NCI-H69 (cell line): ENCODE results near the gene ZNF664.

Source experiments
- DNase-seq: peaks from one replicate; lab custom pipeline; 2025; lab: John Stamatoyannopoulos, UW

ZNF664 gene

DNA sequence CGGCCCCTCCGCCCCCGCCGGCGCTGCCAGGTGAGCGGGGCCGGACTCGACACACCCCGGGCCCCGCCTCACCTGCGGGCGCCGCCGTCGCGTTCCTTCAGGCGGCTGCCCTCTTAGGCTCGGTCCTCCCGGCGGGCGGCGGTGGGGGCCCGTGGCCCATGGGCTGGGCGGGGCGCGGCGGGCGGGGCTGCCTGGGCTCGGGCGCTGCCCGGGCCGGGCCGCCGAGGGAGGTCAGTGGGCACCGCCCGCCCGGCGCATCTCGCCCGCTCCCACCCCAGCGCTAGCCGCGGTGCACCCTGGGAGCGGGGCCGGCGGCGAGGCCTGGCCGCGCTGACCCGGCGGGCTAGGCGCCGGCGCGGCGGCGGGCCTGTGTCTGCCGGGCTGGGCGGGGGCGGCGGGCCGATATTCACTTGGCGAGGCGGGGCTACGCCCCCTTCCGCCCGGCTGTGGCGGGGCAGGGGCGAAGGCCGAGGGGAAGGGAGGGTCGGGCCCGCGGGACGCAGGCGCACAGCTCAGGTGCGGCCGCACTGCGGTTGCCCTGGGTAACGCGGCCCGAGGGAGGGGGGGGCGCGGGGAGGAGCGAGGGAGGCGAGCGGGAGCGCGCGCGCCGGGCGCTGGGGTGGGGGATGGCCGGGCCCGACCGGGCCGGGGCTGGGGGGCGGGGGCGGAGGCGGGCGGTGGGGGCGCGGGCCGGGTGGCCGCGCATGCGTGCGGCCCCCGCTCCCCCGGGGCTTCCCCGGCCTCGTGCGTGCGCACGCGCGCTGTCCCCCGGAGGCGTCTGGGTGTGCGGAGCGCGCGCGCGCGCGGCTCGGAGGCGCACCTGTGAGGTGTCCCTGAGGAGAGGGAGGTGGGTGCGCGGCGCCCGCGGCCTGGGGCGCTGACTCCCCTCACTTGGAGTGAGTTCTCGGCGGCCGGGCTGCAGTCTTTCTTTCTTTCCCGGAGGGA lies at the start of gene ZNF664, which contains the start of gene CCDC92:
Gene ZNF664, plus strand, starts transcription at position 759 of the 945 bp plus-strand sequence. CDS start 38,930 bp downstream, outside the sequence.
Gene CCDC92, minus strand, starts transcription at position 375 of the 945 bp plus-strand sequence. CDS start 28,526 bp downstream, outside the sequence.
- DNase-seq, result peak; percentile 99

DNA sequence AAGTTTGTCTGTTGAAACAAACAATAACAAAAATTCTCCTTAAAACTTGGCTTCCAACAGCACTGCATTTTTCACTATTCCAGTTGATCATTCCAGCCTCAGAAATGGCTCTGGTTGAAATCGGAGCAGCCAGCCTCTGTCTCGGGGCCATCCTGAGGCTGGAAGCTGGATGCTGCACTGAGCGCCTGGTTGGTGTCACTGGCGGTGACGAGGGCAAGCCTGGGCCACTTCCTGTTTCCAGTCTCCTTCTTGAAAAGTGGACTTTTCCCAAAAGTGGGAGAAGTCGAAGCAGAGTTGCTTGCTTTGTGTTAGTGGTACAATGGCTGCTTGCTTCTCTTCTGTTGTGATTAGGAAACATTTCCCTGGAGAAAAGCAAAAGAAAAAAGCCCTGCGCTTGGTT lies 49.1 kb upstream of the ZNF664 start:
- no peak for DNase-seq

DNA sequence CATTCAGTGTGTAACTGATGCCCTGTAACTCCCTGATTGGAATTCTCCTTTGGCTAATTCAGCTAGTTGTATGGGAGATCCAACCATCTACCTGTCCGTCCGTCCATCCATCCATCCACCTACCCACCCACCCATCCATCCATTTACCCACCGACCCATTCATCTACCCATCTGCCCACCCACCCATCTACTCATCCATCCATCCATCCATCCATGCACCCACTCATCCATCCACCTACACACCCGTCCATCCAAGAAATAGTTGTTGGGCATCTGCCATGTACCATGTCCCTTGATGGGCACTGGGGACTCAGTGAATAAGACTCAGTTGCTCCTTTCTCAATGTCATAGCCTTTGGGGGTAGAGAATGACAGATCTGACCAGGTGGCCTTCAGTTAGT lies 48.5 kb upstream of the ZNF664 start:
- DNase-seq, result no peak

DNA sequence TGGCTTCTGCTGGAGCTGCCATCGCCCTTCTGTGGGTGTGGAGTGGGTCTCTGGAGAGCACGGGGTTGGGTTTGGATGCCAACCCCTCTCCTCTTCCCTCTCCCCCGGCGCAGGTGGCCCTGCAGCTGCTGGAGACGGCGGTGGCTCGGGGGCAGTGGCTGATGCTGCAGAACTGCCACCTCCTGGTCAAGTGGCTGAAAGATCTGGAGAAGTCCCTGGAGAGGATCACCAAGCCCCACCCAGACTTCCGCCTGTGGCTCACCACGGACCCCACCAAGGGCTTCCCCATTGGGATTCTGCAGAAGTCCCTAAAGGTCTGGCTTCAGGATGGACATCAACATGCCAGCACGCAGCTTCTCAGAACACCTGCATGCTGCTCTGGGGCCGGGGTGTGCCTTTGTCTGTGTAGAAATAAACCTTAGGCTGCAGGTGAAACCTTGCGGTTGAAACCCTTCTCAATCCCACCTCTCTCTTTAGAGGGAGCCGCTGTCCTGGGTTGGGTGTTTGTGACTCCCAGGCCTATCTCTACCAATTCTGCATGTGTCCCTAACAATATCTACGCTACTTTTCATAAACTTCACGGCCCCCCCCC lies 44.6 kb upstream of the ZNF664 start:
- peak; percentile 22 for DNase-seq

DNA sequence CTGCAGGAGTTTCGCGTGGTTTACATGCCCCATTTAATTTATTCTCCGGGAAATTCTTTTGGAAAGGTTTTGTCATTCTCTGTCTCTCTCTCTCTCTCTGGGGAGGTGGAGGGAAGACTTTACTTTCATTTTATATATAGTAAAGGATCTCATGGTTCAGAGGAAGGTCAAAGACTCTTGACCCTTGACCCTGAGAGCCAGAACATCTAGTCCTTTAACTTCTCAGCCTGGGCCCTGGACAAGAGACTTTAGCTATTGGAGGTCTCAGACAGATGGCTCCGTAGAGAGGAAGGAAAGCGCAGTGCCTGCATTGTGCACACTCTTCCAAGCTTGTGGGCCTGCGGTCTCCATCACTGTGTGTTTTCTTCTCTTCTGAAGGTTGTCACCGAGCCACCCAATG lies 44.1 kb upstream of the ZNF664 start:
- no peak for DNase-seq

DNA sequence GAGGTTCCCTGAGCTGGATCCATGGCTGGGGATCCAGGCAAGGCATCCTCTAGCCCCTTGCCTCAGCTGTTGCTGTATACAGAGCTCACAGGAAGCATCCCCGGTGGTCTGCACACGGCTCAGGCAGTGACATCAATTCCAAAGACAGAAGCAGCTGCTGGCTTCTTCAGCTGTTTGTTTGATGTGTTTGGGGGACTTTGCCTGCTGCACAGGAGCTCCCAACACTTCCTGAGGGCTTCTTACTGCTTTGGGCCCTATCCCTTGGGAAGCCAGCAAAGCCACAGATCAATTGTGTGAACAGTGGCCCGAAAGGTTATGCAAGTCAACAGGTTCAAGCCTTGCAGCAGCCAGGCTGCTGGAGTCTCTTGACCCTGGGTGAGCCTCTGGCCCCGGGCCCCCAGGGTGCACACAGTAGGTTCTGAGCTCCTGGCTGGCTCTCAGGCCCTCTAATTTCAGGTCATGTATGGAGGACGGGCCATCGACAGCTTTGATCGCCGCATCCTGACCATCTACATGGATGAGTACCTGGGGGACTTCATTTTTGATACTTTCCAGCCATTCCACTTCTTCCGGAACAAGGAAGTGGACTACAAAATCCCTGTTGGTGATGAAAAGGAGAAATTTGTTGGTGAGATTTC lies 43.0 kb upstream of the ZNF664 start:
- DNase-seq, result no peak

DNA sequence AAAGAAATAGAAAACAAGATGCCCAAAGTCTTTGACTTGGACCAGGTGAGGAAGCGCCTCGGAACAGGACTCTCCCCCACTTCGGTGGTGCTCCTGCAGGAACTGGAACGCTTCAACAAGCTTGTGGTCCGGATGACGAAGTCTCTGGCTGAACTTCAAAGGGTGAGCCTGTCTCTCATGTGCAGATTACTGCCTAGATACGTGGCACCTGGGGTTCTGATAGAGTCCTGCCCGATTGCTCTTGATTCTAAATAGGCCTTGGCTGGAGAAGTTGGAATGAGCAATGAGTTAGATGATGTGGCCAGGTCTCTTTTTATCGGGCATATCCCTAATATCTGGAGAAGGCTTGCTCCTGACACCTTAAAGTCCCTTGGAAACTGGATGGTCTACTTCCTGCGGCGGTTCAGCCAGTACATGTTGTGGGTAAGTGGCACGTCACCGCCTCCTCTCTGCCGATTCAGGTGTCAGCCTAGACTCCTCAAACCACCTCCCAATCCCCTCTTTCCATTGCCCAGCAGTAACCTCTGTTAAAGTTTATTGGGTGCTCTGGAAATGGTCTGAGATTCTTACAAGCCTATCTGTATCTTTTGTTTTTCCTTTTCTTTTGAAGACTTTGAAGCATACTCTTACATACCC lies 41.2 kb upstream of the ZNF664 start:
- no peak for DNase-seq

DNA sequence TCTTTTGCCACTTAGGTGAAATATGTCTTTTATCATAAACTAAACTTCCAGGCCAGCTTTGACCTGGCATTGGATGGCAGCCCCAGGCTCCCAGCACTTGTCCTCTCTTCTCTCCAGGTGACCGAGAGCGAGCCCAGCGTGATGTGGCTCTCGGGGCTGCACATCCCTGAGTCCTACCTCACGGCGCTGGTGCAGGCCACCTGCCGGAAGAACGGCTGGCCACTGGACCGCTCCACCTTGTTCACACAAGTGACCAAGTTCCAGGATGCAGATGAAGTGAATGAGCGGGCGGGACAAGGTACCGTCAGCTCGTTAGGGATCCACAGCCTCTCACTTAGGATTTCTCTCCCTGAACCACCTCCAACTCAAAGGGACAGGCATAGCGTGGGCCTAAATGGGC lies 39.8 kb upstream of the ZNF664 start:
- DNase-seq, result no peak

DNA sequence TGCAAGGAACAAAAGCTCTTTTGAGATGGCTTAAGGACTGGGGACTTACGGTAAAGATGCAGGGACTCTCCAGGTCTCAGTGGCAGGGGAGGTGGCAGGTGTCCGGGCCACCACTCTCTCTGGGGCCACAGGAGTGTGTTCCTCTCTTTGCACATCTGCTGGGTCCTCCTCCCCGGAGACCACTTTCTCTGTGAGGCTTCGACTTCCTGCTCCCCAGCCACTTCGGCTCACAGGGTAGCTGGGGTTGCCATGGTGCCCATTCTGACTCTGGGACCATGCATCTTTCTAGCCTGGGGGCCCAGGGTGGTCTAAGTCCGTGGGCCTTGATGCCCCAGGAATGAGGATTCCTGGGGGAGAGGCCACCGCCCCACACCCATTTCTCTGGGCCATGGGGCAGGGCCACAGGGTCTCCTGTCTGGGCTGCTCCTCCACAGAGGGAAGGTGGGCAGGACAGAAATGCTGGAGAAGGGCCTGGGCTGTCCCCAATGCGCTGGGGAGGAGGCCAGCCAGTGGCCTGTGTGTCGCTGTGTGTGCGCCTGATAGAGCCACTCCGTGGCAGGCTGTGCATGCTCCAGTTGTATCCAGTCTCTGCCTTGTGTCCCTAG lies 38.9 kb upstream of the ZNF664 start:
- no peak for DNase-seq

DNA sequence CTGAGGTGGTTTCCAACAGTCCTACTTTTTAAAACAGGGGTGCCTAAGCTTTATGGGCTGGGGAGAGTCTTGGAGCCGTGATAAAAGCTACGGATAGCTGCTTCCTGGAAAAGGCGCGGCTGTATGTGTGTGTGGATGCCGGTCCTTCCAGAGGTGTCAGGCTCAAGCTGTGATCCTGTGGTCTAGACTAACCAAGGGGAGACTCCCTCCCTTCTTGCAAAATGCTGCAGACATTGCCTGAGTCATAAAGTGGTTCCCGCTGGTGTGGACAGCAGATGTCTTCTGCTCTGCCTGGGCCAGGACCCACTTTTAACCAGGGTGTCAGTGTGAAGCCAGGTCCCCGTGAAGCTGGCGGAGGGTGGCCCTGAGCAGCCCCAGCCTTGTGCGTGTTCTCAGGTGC lies 38.2 kb upstream of the ZNF664 start:
- no peak for DNase-seq

DNA sequence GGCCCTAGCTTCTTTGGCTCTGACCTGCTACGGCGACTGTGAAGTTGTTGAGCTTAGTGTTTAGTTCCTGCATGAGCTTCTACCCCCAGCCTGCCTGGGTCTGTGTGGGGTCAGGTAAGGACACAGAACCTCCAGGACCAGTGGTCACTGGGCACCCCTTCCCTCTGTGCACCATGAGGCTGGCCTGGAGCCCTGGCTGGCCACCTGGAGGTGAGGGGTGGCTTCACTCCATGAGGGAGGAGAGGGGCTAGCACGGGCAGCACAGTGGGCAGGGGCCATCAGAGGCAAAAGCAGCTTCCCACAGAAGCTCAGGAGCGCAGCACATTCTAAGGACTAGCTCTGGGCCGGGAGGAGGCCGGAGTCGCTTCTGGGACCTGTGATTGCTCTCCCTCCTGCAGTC lies 37.1 kb upstream of the ZNF664 start:
- DNase-seq, result no peak

DNA sequence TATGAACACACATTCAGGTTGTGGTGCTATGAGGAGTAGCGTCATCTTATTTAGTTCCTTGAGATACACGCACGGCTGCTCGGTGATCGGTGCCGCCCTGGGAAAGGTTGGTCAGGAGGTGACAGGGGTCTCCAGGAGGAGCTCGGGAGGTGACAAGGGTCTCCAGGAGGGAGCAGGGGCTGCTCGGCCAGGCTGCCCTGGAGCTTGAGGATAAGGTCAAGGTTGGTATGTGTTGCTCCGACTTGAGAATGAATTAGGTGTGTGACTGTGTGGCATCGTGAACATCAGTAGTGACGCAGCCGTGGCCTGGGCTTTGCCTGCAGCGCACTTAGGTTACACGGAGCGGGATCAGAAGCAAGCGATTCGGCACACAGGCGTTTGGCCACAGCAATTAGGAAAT lies 36.5 kb upstream of the ZNF664 start:
- no peak for DNase-seq

DNA sequence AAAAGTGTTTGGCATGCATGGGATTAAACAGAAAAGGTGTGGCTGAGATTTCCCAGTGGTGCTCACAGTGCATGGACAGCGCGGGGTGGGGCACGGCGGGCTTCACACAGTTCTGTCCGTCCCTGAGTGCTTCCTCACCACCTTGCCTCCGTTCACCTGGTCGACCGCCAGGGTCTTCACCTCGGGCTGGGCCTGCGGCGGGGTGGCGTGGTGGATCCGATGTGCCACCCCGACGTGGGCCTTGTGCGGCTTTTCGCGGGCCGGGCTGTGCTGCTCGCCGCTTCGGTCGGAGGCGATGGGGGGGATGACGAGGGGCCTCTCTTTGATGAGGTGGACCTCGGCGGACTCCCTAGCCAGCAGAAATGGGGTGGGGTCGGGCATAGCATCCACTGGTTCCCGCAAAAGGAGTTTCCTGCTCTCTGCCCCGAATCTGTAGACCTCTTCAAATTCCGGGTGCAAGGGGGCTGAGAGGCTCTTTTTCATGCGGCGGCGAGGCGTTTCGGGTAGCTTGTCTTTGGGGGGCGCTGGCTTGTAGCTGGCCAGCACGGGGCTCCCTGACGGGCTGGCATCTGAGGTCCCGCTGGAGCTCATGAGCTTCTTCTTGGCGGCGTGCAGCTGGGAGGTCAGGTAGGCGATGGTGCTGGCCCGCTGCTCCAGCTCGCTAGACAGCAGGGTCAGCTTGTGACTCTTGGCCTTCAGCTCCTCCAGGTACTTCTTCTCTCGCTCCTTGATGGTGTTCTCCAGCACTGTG lies 35.9 kb upstream of the ZNF664 start:
- no peak for DNase-seq

DNA sequence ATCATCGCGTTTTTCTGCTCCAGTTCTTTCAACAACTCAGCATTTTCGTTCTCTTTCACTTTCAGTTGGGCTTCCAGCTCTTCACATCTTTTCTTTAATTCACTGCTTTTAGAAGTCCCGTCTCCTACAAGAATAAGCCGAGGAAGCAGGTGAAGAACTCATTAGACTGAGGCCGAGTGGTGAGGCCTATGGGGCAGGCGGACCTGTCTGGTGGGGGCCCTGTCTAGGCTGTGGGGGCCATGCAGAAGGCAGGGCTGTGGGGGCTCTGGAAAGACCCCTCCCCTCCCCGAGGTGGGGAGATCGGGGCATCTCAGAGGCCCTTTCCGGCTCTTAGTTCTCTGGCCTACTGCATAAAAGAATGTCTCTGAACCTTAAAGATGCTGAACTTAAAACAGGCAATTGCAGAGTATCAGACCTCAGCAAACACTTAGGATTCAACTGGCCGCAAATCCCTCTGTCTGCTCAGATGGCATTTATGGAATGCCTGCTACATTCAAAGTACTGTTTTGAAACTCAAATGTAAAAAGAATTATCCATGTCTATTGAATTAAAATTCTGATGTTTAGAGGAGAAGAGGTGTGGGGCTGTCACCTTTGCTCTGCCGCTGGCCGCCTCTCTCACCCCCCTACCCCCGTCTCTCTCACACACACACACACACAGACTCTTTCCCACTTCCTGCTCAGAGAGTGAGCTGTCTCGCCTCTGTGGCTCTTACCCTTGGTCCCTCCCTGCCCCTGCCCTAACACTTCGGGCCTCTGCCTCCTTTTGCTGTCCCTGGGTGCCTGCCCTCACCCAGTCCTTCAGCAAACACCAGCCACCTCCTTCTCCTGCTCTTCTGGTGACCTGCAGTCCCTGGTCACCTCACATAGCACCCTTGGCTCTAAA lies 35.1 kb upstream of the ZNF664 start:
- DNase-seq, result no peak

DNA sequence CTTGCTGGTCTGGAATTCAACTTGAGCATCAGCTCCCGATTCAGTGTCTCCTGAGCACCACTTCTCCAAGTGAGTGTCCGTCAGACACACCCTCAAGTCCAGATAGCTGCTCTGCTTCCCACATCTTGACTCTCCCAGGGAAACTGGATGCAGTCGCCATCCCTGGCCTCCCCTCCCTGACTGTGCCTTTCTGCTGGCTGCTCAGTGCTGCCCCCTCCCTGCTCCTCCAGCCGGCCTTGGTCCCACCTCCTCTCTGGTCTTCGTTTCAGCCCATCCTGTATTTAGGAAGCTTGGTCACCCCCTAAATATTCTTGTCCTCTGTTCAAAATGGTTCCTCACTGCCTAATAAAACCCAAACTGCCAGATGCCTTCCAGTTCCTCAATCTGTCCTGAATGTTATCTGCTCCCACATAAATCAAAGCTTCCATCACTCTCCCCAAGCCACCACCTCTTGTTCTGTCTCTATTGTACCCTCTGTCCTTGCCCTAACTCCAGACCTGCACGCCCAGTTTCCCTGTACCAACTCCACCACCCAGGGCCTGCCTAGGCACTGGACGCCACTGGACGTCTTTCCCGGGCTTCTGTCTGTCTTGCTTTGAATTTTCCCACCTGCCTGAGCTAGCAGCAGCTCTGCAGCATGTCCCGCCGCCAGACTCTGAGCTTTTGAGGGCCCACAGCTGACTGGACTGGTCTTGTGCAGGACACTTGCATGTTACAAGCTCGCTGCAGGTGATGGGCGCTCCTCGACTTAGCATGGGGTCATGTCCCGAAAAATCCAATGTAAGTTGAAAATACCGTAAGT lies 34.1 kb upstream of the ZNF664 start:
- no peak for DNase-seq

DNA sequence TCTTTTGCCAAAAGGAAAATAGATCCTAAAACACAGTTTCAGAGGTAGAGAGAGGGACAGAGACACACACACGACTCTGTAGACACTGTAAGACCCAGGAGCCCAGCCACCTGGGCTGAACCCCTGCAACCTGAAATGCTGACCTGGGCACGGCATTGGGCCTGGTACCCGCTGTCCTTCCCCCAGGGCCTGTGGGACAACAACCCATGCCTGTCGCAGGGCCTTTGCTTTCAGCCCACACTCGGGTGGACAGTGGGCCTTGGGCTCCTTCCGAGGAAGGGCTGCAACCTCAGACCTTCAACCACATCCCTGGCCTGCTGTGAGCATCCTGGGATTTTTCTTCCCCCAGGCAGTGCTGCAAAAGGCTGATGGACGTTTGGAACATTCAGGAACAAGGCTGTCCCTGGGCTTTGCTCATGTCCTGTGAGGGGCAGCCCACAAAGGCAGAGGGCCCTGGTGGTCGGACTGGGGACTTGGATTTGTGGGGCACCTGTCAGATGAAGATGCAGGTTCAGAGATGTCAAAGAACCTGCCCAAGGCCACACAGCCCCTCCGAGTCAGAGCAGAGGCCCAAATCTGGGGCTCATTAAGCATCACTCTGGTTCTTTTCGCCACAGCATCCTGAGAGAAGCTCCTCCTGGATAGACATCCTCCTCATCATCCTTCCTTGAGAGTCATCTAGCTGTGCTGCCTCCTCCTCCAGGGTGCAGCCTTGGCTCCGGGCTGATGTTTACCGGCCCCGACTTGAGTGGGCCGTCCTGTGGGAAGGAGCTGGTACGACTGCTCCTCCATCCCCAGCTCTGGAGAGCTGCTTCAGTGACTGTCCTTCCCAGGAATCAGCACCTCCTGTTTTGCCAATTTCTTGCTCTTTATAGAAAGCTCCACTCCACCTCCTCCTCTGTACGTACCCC lies 33.0 kb upstream of the ZNF664 start:
- no peak for DNase-seq

DNA sequence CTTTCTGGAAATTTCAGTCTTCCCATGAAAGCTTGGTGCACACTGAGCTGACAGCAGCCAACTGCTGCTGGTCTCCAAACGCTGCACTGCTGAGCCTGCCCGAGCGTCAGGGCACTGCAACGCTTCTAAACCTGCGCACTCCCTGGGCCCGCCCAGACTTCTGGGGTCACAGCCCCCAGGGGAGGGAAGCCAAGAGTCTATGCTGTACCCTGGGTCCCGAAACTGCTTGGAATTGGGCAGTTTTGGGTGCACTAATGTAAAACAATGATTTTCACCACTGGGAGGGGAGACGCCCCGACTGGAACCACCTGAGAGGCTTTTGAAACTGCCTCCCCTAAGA lies 32.4 kb upstream of the ZNF664 start:
- no peak for DNase-seq

DNA sequence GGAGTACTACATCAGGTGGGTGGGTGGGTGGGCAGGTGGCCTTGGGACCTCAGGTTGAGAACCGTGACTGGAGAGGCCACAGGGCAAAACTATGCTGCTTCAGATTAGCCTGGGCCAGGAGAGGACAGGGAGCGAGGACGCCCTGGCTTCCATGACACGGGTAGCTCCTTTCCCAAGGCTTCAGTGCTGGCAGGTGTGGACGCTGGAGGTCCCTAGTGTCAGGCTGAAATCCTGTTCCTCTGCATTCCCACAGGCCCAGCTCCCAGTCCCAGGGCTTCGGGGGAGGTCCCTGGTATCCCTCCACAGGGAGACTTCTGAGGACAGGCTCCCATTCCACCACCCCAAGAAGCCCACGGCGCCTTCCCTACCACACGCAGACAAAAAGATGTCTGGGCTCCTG lies 32.0 kb upstream of the ZNF664 start:
- DNase-seq, result no peak
